OCI-LY1 (cell line): ENCODE results near the gene SCPEP1.

ENCODE experiments used
- H2AFZ ChIP-seq: fragments of 200-600 bp; sonication (generic), shearing (Covaris generic); 2 replicates; pipeline ENCODE4 v1.6.0; 2014; ENCODE audit warnings: antibody characterized with exemption, mild to moderate bottlenecking, low read length
- H3F3A ChIP-seq: fragments of 200-600 bp; sonication (generic), shearing (Covaris generic); 2 replicates; pipeline ENCODE4 v1.6.0; 2014; ENCODE audit warnings: mild to moderate bottlenecking, antibody characterized with exemption, low read length, moderate library complexity; ENCODE audit not compliant: insufficient read depth
- H3K27ac ChIP-seq: fragments of 200-600 bp; sonication (generic); 2 replicates; pipeline ENCODE4 v1.5.1; 2014; ENCODE audit warnings: low read length, mixed run types, mild to moderate bottlenecking, low read depth; ENCODE audit not compliant: poor library complexity, severe bottlenecking
- H3K27me3 ChIP-seq: fragments of 200-600 bp; sonication (generic); 2 replicates; pipeline ENCODE4 v1.6.0; 2014; ENCODE audit warnings: antibody characterized with exemption, mild to moderate bottlenecking, low read length, moderate library complexity; ENCODE audit not compliant: insufficient read depth
- H3K36me3 ChIP-seq: fragments of 200-600 bp; sonication (generic); 2 replicates; pipeline ENCODE4 v1.6.1; 2014; ENCODE audit warnings: mild to moderate bottlenecking, antibody characterized with exemption, low read length, moderate library complexity, mixed read lengths; ENCODE audit not compliant: insufficient read depth
- H3K4me1 ChIP-seq: fragments of 200-600 bp; sonication (generic); 2 replicates; pipeline ENCODE4 v1.5.1; 2014; ENCODE audit warnings: mild to moderate bottlenecking, low read length, moderate library complexity; ENCODE audit not compliant: insufficient read depth, severe bottlenecking
- H3K4me2 ChIP-seq: fragments of 200-600 bp; sonication (generic), shearing (Covaris generic); 2 replicates; pipeline ENCODE4 v1.6.1; 2014; ENCODE audit warnings: low read length
- H3K4me3 ChIP-seq: fragments of 200-600 bp; sonication (generic); 2 replicates; pipeline ENCODE4 v1.5.1; 2014; ENCODE audit warnings: low read length, low read depth, mild to moderate bottlenecking, mixed read lengths; ENCODE audit not compliant: poor library complexity, severe bottlenecking
- H3K79me2 ChIP-seq: fragments of 200-600 bp; shearing (Covaris generic); 2 replicates; pipeline ENCODE4 v1.6.1; 2016; ENCODE audit warnings: mixed run types, low read length, mixed read lengths; ENCODE audit not compliant: insufficient read depth
- H3K9ac ChIP-seq: fragments of 200-600 bp; sonication (generic), shearing (Covaris generic); 2 replicates; pipeline ENCODE4 v1.6.1; 2014; ENCODE audit warnings: mild to moderate bottlenecking, low read length, mixed read lengths
- H3K9me2 ChIP-seq: fragments of 200-600 bp; sonication (generic), shearing (Covaris generic); 2 replicates; pipeline ENCODE4 v1.6.1; 2014; ENCODE audit warnings: low read depth, mild to moderate bottlenecking, low read length, mixed read lengths
- H3K9me3 ChIP-seq: fragments of 200-600 bp; shearing (Covaris generic); 2 replicates; pipeline ENCODE4 v1.6.1; 2014; ENCODE audit warnings: low read length, mixed read lengths
- H4K20me1 ChIP-seq: fragments of 200-600 bp; sonication (generic), shearing (Covaris generic); 2 replicates; pipeline ENCODE4 v1.6.0; 2016; ENCODE audit warnings: mild to moderate bottlenecking, low read length; ENCODE audit not compliant: insufficient read depth
- CTCF ChIP-seq: fragments of 200-600 bp; sonication (generic), shearing (Covaris generic); IDR thresholded peaks from 2 replicates; pipeline ENCODE4 v1.5.1; 2017; ENCODE audit warnings: mild to moderate bottlenecking, antibody characterized with exemption, low read length, moderate library complexity, mixed read lengths
- EZH2 ChIP-seq: fragments of 200-600 bp; sonication (generic), shearing (Covaris generic); IDR thresholded peaks from 2 replicates; pipeline ENCODE4 v1.8.0; 2017; ENCODE audit warnings: borderline replicate concordance, mixed run types, mild to moderate bottlenecking, antibody characterized with exemption, low read length, moderate library complexity, mixed read lengths

The SCPEP1 gene

GRCh38 chr17:57011491-57012015 is 33.6 kb downstream of the SCPEP1 start:
- Histone ChIP-seq H3K4me2 (no peak overlapping the region), H4K20me1 (no peaks in the 10 kb centered on the region), H3K27ac (no peak overlapping the region), H3K27me3 (no peaks in the 10 kb centered on the region; the same call in 1 of the 2 replicates), H3K9ac (no peak overlapping the region), H3K9me3 (no peaks in the 10 kb centered on the region), H3K9me2 (no peaks in the 10 kb centered on the region), H3K36me3 (no peaks in the 10 kb centered on the region), H3K4me3 (no peak overlapping the region), H3K79me2 (no peaks in the 10 kb centered on the region), H3F3A (no peaks in the 10 kb centered on the region), H2AFZ (no peak overlapping the region), H3K4me1 (no peaks in the 10 kb centered on the region)
- TF ChIP-seq EZH2 (no peak), CTCF (no peak)

GRCh38 chr17:57016071-57016763 is 38.3 kb downstream of the SCPEP1 start:
- Histone ChIP-seq H3K4me1 (no peaks in the 10 kb centered on the region), H3K79me2 (no peaks in the 10 kb centered on the region), H3K9me2 (no peaks in the 10 kb centered on the region), H3K27me3 (peaks cover 8% of the 10 kb centered on the region; the same call in 1 of the 2 replicates), H3F3A (no peaks in the 10 kb centered on the region), H3K36me3 (no peaks in the 10 kb centered on the region; the same call in 1 of the 2 replicates), H3K9me3 (no peaks in the 10 kb centered on the region), H2AFZ (no peak overlapping the region), H3K4me3 (no peak overlapping the region), H3K9ac (no peak overlapping the region), H3K27ac (no peak overlapping the region), H4K20me1 (no peaks in the 10 kb centered on the region), H3K4me2 (no peak overlapping the region)
- TF ChIP-seq CTCF (no peak), EZH2 (no peak)

GRCh38 chr17:57016764-57017116 is 38.8 kb downstream of the SCPEP1 start:
- no peak for TF ChIP-seq EZH2
- no peak for TF ChIP-seq CTCF
- H3K9ac ChIP-seq = no peak overlapping the region
- no peaks in the 10 kb centered on the region for H3K9me3 ChIP-seq
- no peaks in the 10 kb centered on the region for H3K9me2 ChIP-seq
- no peak overlapping the region for H3K4me3 ChIP-seq
- H3K79me2 ChIP-seq = no peaks in the 10 kb centered on the region
- H3K36me3 ChIP-seq = no peaks in the 10 kb centered on the region; the same call in 1 of the 2 replicates
- no peak overlapping the region for H3K27ac ChIP-seq
- no peak overlapping the region for H2AFZ ChIP-seq
- H4K20me1 ChIP-seq = no peaks in the 10 kb centered on the region
- no peak overlapping the region for H3K4me2 ChIP-seq
- no peaks in the 10 kb centered on the region for H3K4me1 ChIP-seq
- peaks cover 8% of the 10 kb centered on the region; the same call in 1 of the 2 replicates for H3K27me3 ChIP-seq
- H3F3A ChIP-seq = no peaks in the 10 kb centered on the region
